ENCODE data around the gene EPB41.

GRCh38 chr1:28888915-28889314 is 25.5 kb upstream of the EPB41 start:
- no peak for TF ChIP-seq POLR2AphosphoS5 (IDR thresholded peaks at IDR 0.05; ENCODE audit: insufficient read depth, low read depth, low read length)
- TF ChIP-seq FOS (IDR thresholded peaks at IDR 0.05; ENCODE audit: borderline replicate concordance, insufficient read depth, low read length) = no peak
- TF ChIP-seq CTCF (IDR thresholded peaks at IDR 0.05; ENCODE audit: extremely low read depth in 1 of 2, insufficient read depth in 1 of 2, low read depth in 1 of 2, low read length in 2 of 2) = no peak
- TF ChIP-seq POLR2A (IDR thresholded peaks at IDR 0.05; ENCODE audit: low read depth, low read length) = no peak
- no peak for TF ChIP-seq MYC (IDR thresholded peaks at IDR 0.05; ENCODE audit: low read depth, low read length)
- TF ChIP-seq EZH2 (IDR thresholded peaks at IDR 0.05; ENCODE audit: borderline replicate concordance, low read depth, low read length, severe bottlenecking) = no peak
- no peak for TF ChIP-seq MAX (IDR thresholded peaks at IDR 0.05; ENCODE audit: insufficient read depth, insufficient read length)

All from endothelial cell of umbilical vein (primary cell).